Endothelial cell of umbilical vein (primary cell): Measurements from ENCODE around the gene ZC3H12C. TPM values are rescaled to one million over a fixed set of nuclear protein-coding genes. Genes with fewer than 3 reads are reported as not detected.

Source experiments
- BruUV-seq: library from RNA; stranded (reverse); fragments of 400-500 nt; replicated peaks from 2 replicates; lab custom pipeline; 2021; lab: Mats Ljungman, UMichigan
- CTCF ChIA-PET: fragments of 300-600, 350-600 bp; sonication (Branson Sonifier 250); formaldehyde crosslinking; loops from one replicate; lab custom pipeline; 2021; ENCODE audit warnings: antibody characterized with exemption, inconsistent platforms; lab: Charles Lee
- POLR2A ChIA-PET: fragments of 300-600, 350-600 bp; sonication (Branson Sonifier 250); formaldehyde crosslinking; loops from one replicate; lab custom pipeline; 2021; ENCODE audit warnings: antibody characterized with exemption, inconsistent platforms; lab: Charles Lee
- DNase-seq: peaks from one replicate; pipeline ENCODE4 v3.0.0-alpha.2; 2011; ENCODE audit warnings: low read depth, low spot score
- FAIRE-seq: peaks from 2 replicates; lab custom pipeline; 2011; peaks lifted over from hg19 to GRCh38; lab: Jason Lieb, UNC
- H2AFZ ChIP-seq: 2 replicates; pipeline ENCODE4 v1.6.0; 2012; ENCODE audit warnings: low read depth, low read length, control low read depth, inconsistent platforms
- H3K27ac ChIP-seq: 2 replicates; pipeline ENCODE4 v1.5.1; 2011; ENCODE audit warnings: low read depth, mild to moderate bottlenecking, control low read depth, low read length, moderate library complexity; ENCODE audit not compliant: insufficient read depth
- H3K27me3 ChIP-seq, 2 experiments: 2 replicates each; pipeline versions ENCODE4 v1.6.0 to v1.6.1; 2011; ENCODE audit warnings: low read length in 2 of 2, mixed read lengths in 1 of 2; ENCODE audit not compliant: control insufficient read depth in 2 of 2, insufficient read depth in 2 of 2
- H3K36me3 ChIP-seq, 2 experiments: 2 replicates in 1 of 2; 3 replicates in 1 of 2; pipeline ENCODE4 v1.5.1; 2011; ENCODE audit warnings: low read length in 2 of 2, mild to moderate bottlenecking in 1 of 2, moderate library complexity in 1 of 2; ENCODE audit not compliant: control insufficient read depth in 2 of 2, insufficient read depth in 2 of 2; ENCODE audit errors: extremely low read depth in 1 of 2
- H3K4me1 ChIP-seq: 3 replicates; pipeline ENCODE4 v1.5.1; 2011; ENCODE audit warnings: mild to moderate bottlenecking, low read length; ENCODE audit not compliant: control insufficient read depth, insufficient read depth; ENCODE audit errors: extremely low read depth
- H3K4me2 ChIP-seq: 2 replicates; pipeline ENCODE4 v1.6.1; 2011; ENCODE audit warnings: low read length, control low read depth, mixed read lengths; ENCODE audit not compliant: insufficient read depth
- H3K4me3 ChIP-seq, 3 experiments: fragments of 200-600 bp in 1 of 3; sonication (generic), shearing (Covaris generic) in 1 of 3; replicated peaks in 1 of 3; 2 replicates each; pipeline ENCODE4 v1.5.1; 2011 to 2016; ENCODE audit warnings: control low read depth in 3 of 3, low read length in 3 of 3, mild to moderate bottlenecking in 2 of 3, inconsistent platforms in 1 of 3, low read depth in 1 of 3, moderate library complexity in 1 of 3; ENCODE audit not compliant: insufficient read depth in 1 of 3
- H3K79me2 ChIP-seq: 2 replicates; pipeline ENCODE4 v1.6.0; 2012; ENCODE audit warnings: low read length, inconsistent platforms; ENCODE audit not compliant: control insufficient read depth, insufficient read depth
- H3K9ac ChIP-seq: replicated peaks from 2 replicates; pipeline ENCODE3; 2011; ENCODE audit warnings: low read length, control low read depth; ENCODE audit not compliant: insufficient read depth; ENCODE audit errors: extremely low read depth
- H3K9me1 ChIP-seq: replicated peaks from 3 replicates; pipeline ENCODE4 v1.6.0; 2011; ENCODE audit warnings: mild to moderate bottlenecking, low read length; ENCODE audit not compliant: control insufficient read depth, insufficient read depth; ENCODE audit errors: extremely low read depth
- H3K9me3 ChIP-seq: replicated peaks from 2 replicates; pipeline ENCODE4 v1.5.1; 2012; ENCODE audit warnings: low read length, inconsistent platforms; ENCODE audit not compliant: control insufficient read depth, insufficient read depth
- H4K20me1 ChIP-seq: replicated peaks from 2 replicates; pipeline ENCODE3; 2011; ENCODE audit warnings: mild to moderate bottlenecking, low read length; ENCODE audit not compliant: control insufficient read depth, insufficient read depth; ENCODE audit errors: extremely low read depth
- CTCF ChIP-seq, 2 donors: IDR thresholded peaks; 1 replicate in 1 of 2; 2 replicates in 1 of 2; pipeline ENCODE4 v1.5.1; 2011; ENCODE audit warnings: low read length in 2 of 2, mild to moderate bottlenecking in 2 of 2, moderate library complexity in 2 of 2, control low read depth in 1 of 2, inconsistent platforms in 1 of 2, low read depth in 1 of 2; ENCODE audit not compliant: insufficient read depth in 1 of 2; ENCODE audit errors: extremely low read depth in 1 of 2
- EZH2 ChIP-seq: IDR thresholded peaks from 2 replicates; pipeline ENCODE4 v1.6.1; 2012; ENCODE audit warnings: borderline replicate concordance, low read depth, mild to moderate bottlenecking, moderate library complexity, low read length, inconsistent platforms; ENCODE audit not compliant: severe bottlenecking
- FOS ChIP-seq: IDR thresholded peaks from 2 replicates; pipeline ENCODE4 v1.6.1; 2011; ENCODE audit warnings: mild to moderate bottlenecking, low read length, moderate library complexity, borderline replicate concordance; ENCODE audit not compliant: insufficient read depth
- GATA2 ChIP-seq: IDR thresholded peaks from 2 replicates; pipeline ENCODE4 v1.7.0; 2011; ENCODE audit warnings: low read depth, mild to moderate bottlenecking, moderate library complexity, mixed read lengths, low read length; ENCODE audit not compliant: insufficient read length, insufficient read depth
- JUN ChIP-seq: IDR thresholded peaks from 2 replicates; pipeline ENCODE4 v1.6.1; 2011; ENCODE audit warnings: borderline replicate concordance, low read depth; ENCODE audit not compliant: insufficient read length, insufficient read depth
- MAX ChIP-seq: IDR thresholded peaks from 2 replicates; pipeline ENCODE4 v1.6.1; 2011; ENCODE audit not compliant: insufficient read depth, insufficient read length
- MYC ChIP-seq: IDR thresholded peaks from one replicate; pipeline ENCODE4 v1.6.1; 2011; ENCODE audit warnings: mild to moderate bottlenecking, low read depth, low read length
- POLR2A ChIP-seq: IDR thresholded peaks from 2 replicates; pipeline ENCODE4 v1.6.1; 2012; ENCODE audit warnings: low read depth, mild to moderate bottlenecking, control low read depth, low read length
- POLR2AphosphoS5 ChIP-seq: IDR thresholded peaks from 2 replicates; pipeline ENCODE4 v1.6.1; 2012; ENCODE audit warnings: low read depth, mild to moderate bottlenecking, control low read depth, low read length, moderate library complexity; ENCODE audit not compliant: insufficient read depth
- dilution Hi-C: fragments of 300-500 bp; cut with MboI; formaldehyde crosslinking; loops from one replicate; pipeline ENCODE4 v1.15.0; 2019; ENCODE audit warnings: low sequenced_read_pairs; ENCODE audit not compliant: extremely low pct_ligation_motif_present
- intact Hi-C: fragments of 100-400 bp; cut with micrococcal nuclease; formaldehyde crosslinking; loops from one replicate; pipeline ENCODE4 v1.10.0; 2022
- polyA plus RNA-seq, 4 experiments: library from polyadenylated mRNA; depleted of rRNA in 3 of 4; stranded (reverse) in 3 of 4; unstranded in 1 of 4; fragments of >200 nt; gene quantifications; 2 replicates each; pipeline versions ENCODE4 v1.2.1 to v1.2.3, GENCODE V29; 2011 to 2012; ENCODE audit warnings: missing spikeins in 1 of 4
- total RNA-seq: library from RNA; stranded (reverse); gene quantifications from 2 replicates; pipeline ENCODE4 v1.2.3, GENCODE V29; 2021

Gene ZC3H12C
- total and polyA plus RNA-seq, 2 donors (not counting 3 experiments of a cell fraction or from before 2014, with no cell fraction given), result 5.5 to 14.7 TPM

- Histone ChIP-seq H2AFZ (no peak overlapping the region), H3K4me2 (no peak overlapping the region), H3K9me3 (no peaks in the 10 kb centered on the region), H3K27ac (no peak overlapping the region), H3K79me2 (peaks cover 71% of the 10 kb centered on the region), H4K20me1 (peaks cover 5% of the 10 kb centered on the region), H3K4me3 (no peak overlapping the region), H3K36me3 (no peaks in the 10 kb centered on the region), H3K9me1 (no peaks in the 10 kb centered on the region), H3K27me3 (no peaks in the 10 kb centered on the region), H3K9ac (no peak overlapping the region), H3K4me1 (no peaks in the 10 kb centered on the region)
- ChIA-PET POLR2A (interaction anchor here (0.5 to 0.6 kb wide), 2 partner anchors 10 to 1378 kb away, joined by 5 to 7 read pairs; no protein-coding TSS in a partner anchor), CTCF (interaction anchor here (1.3 kb wide), 1 partner anchor 18 kb away, joined by 4 read pairs; the partner anchor contains the start of gene ZC3H12C)
- DNase-seq, result no peak
- intact Hi-C loops (no loop called here), dilution Hi-C loops (no loop called here)
- TF ChIP-seq FOS (no peak), EZH2 (no peak), JUN (no peak), MYC (no peak), CTCF (IDR thresholded peaks at IDR 0.05; ENCODE audit: extremely low read depth in 1 of 2, insufficient read depth in 1 of 2, low read depth in 1 of 2, low read length in 2 of 2) (no peak), POLR2AphosphoS5 (no peak), POLR2A (no peak), MAX (no peak), GATA2 (no peak)
- no peak for FAIRE-seq
- BruUV-seq, result no TSS peak
These were observed 17.7 kb downstream of the ZC3H12C start for GRCh38 chr11:110110854-110111253.
